GM21447 (cell line): ENCODE measurements around the gene VEGFA.

ENCODE experiments used
- ATAC-seq: cut with Tn5 transposase; IDR thresholded peaks from one replicate; pipeline ENCODE4 v1.9.1; 2021; ENCODE audit not compliant: unreplicated experiment

VEGFA gene

GRCh38 chr6:43784049-43784855 is 14.2 kb downstream of the VEGFA start:
- ATAC-seq: no peak

DNA sequence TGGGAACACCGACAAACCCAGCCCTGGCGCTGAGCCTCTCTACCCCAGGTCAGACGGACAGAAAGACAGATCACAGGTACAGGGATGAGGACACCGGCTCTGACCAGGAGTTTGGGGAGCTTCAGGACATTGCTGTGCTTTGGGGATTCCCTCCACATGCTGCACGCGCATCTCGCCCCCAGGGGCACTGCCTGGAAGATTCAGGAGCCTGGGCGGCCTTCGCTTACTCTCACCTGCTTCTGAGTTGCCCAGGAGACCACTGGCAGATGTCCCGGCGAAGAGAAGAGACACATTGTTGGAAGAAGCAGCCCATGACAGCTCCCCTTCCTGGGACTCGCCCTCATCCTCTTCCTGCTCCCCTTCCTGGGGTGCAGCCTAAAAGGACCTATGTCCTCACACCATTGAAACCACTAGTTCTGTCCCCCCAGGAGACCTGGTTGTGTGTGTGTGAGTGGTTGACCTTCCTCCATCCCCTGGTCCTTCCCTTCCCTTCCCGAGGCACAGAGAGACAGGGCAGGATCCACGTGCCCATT is 15.3 kb downstream of the VEGFA start:
- ATAC-seq: no peak

- no peak for ATAC-seq
These were observed 15.9 kb downstream of the VEGFA start for GRCh38 chr6:43785904-43786303.

- ATAC-seq: no peak
These were observed 16.8 kb downstream of the VEGFA start for GRCh38 chr6:43786664-43787329.

DNA sequence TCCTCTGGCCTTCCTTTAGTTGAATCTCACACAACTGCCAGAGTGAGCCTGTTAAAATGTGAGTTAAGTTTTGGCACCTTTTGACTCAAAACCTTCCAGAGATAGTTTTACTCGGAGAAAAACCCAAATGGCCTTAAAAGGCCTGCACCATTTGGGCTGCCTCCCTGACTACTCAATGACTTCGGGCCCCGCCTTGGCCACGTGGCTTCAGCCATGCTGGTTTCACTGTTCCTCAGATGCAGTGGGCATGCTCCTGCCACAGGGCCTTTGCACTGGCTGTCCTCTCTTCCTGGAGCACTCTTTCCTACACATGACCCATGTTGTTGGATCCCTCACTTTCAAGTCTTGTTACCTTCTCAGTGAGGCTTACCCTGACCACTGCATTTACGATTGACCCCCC is 18.3 kb downstream of the VEGFA start:
- no peak for ATAC-seq

DNA sequence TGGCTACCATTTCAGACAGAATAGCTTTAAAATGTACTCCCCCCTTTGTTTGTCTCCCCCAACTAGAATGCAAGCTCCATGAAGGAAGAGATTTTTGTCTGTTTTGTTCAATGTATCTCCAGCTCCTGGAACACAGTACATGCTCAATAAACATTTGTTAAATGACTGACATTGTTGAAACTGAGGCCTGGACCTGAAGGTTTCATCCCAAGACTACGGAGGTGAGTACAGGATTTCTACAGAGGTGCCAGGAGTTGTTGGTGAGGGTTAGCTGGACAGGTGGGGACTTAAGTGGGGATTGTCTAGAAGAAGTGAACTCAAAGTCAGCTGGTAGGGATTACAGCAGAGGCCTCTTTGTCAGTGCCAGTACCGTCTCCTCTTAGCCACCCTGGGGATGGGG is 19.4 kb downstream of the VEGFA start:
- no peak for ATAC-seq

DNA sequence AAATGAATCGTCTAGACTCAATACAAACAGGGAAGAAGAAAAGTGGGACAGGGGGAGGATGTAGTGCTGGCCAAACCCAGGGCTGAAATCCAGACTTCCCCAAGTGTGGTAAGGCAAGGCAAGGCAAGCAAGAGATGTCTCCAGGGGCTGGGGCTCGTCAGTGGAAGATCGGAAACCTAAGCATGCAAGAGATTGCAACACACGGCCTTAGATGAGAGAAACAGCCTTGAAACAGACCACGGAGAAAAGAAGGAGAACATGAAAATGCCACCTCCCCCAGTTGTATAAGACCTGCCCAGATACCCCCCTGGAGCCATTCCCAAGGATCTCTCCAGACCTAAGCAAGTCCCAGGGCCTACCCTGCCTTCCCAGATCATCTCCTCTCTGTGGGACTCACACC is 20.0 kb downstream of the VEGFA start:
- ATAC-seq: no peak

DNA sequence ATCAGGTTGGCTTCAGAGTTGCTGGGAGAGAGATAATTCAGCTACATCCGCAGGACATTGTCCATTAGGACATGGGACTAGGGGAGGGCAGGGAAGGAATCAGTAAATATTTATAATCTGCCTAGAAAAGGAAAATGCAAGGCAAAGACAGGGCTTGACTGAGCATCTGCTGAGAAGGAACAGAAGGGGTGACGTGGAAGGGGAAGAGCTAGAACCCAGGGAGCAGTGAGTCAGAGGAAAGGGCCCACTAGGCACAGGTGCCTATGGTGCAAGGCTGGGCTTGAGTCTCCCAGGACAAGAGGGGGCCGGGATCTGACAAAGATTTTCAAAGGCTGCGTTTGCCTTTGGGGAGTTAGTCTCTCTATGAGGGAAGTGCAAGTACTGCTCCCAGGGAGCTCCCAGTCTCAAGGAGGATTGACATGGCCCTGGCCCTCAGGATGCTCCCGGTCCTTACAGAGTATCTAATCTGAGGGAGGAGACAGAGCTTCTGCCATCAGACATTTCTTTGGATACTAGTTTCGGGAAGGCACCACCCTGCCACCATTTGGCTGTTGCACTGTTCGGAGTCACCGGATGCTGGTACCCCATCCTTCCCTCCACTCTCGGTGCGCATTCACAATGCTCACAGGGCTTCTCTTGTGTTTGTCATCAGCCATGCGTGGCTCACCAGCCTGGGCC is 21.9 kb downstream of the VEGFA start:
- no peak for ATAC-seq

DNA sequence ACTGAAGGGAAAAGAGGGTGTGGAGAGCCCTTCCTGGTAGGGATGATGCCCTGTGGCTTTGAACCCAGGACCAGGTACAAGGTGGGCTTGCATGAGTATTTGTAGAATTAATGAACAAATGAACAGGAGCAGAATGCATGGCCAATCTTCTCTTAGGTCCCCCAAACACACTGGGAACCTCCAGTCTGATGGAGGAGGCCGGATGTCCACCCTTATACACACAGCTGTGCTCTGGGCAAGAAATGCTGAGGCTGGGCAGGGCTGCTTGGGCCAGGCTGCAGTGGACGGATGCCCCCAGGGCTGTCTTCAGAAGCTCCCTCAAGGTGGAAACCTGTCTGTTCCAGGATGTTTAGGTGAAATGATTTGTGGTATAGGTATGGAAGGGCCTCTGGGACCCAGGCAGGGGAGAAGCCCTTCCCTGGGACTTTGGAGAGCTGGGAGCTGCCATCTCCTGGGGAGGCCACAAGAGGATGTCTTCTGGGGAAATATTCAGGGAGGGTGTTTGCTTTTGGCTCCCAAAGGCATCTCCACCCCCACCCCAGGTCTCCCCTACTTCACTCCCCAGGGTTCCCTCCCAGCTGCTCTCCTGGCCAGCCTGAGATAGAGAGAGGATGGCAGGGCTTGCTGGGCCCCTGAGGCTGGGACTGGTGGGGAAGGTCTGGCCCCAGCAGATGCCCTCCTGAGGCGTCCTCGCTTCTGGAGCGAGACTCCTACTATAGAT is 23.3 kb downstream of the VEGFA start:
- ATAC-seq: no peak

- no peak for ATAC-seq
These were observed 23.8 kb downstream of the VEGFA start for GRCh38 chr6:43793875-43794242.

DNA sequence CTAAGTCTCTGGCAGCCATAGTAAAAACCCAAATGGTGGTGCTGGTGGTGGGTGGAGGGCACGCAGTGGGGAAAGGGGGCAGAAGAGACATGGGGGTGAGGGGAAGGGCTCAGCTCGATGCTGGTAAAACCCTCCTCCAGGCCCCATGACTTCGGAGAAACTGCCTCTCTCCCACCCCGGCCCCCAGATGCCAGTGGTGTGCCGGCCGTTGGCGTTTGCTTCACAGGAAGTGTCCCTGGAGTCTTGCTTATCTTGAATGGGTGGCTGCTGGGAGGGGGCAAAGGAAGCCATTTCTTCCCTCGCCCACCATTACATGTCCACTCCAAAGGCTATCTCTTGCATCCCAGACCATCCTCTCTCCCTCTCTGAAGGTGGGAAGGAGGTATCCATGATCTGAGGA is 25.4 kb downstream of the VEGFA start:
- ATAC-seq: no peak

DNA sequence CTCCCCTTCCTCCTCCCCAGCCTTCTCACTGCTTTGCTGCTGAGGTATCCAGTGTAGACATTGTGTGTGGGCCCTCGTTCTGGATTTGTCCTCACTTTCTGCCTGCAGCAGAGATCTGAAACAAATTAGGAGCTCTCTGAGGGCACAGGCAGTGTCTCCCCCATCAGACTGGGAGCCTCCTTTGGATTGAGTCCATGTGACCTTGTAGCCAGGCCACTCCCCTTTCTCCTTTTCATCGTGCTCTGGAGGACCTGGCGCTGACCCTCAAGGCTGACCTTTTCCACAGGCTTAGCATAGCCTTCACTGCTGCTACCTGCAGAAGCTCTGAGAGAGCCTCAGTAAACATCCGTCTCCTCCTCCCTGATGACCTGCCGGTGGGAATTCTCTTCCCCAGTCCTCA is 26.2 kb downstream of the VEGFA start:
- ATAC-seq: no peak

GRCh38 chr6:43796903-43797890 is 27.2 kb downstream of the VEGFA start:
- no peak for ATAC-seq

GRCh38 chr6:43797919-43798318 is 27.9 kb downstream of the VEGFA start:
- ATAC-seq: no peak

GRCh38 chr6:43798688-43799444 is 28.9 kb downstream of the VEGFA start:
- ATAC-seq: peak; percentile 52

DNA sequence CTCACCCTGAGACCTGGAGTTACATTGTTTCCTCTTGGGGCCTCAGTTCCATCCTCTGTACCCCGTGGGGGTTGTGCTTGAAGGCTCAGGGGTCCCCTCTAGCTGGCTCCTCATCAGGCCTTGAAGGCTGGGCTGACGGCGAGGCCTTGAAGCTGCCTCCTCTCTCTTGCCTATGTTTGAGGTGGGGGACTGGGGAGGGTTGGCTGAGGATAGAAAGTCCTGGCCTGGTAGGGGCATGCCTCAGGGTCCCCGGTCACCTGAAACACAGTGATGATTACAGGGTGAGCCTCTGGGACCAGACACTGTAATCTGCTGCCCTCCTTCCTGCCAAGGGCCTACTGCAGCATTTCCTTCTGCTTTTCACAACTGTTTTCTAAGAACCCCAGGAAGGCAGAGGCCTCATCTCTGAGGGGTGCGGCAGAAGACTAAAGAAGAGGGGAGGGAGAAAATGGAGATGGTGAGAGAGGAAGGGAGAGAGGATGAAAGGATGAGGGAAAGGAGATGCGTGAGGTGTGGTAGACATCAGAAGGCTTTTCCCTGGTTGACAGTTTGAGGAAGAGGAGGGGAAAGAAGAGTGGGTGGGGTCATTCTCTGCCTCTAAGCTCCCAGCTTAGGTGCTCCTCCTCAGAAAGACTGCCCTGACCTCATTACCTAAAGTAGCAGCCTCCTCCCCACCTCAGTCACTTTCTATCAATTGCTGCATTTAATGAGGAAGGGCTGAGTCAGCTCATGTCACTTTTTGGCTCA is 29.7 kb downstream of the VEGFA start:
- no peak for ATAC-seq

DNA sequence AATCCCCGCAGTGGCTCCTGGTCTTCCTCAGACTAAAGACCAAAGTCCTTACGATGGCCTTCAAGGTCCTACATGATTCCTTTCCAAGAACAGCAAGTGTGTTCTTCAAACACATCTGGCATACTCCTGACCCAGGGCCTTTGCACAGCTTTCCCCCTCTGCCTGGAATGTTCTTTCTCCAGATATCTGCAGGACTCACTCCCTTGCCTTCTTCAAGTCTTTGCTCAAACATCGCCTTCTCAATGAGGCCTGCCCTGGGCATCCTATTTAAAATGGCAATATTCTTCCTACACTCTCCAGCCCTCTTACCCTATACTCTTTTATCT is 30.2 kb downstream of the VEGFA start:
- ATAC-seq: no peak

- no peak for ATAC-seq
These were observed 30.9 kb downstream of the VEGFA start for GRCh38 chr6:43800746-43801494.
